Heart right ventricle (tissue), 16 donors: Measurements from ENCODE around the gene PDLIM5. TPM values are rescaled to one million over a fixed set of nuclear protein-coding genes. Genes with fewer than 3 reads are reported as not detected.

Experiments
- ATAC-seq, 8 donors: fragments of 200-7000 bp; cut with Tn5 transposase; one replicate each; pipeline ENCODE4 v1.9.1; 2020; ENCODE audit warnings: mild to moderate bottlenecking in 8 of 8, moderate library complexity in 8 of 8, moderate number of reproducible peaks in 1 of 8
- DNase-seq, 2 donors: peaks; one replicate each; pipeline ENCODE4 v3.0.0-alpha.2; 2020
- H3K27ac ChIP-seq, 10 donors: fragments of 200-600 bp; sonication (generic) in 2 of 10; one replicate each; pipeline versions ENCODE4 v1.5.0 to v1.8.0; 2020 to 2022; ENCODE audit warnings: mild to moderate bottlenecking in 3 of 10
- H3K27me3 ChIP-seq, 7 donors: fragments of 200-600 bp; one replicate each; pipeline ENCODE4 v1.8.0; 2021 to 2022; ENCODE audit warnings: mild to moderate bottlenecking in 2 of 7
- H3K36me3 ChIP-seq, 9 donors: fragments of 200-600 bp; sonication (generic) in 1 of 9; one replicate each; pipeline versions ENCODE4 v1.5.0 to v1.8.0; 2020 to 2022; ENCODE audit warnings: mild to moderate bottlenecking in 2 of 9
- H3K4me1 ChIP-seq, 9 donors: fragments of 200-600 bp; sonication (generic) in 1 of 9; one replicate each; pipeline versions ENCODE4 v1.5.0 to v1.8.0; 2020 to 2022; ENCODE audit warnings: mild to moderate bottlenecking in 4 of 9
- H3K4me3 ChIP-seq, 10 donors: fragments of 200-600 bp; sonication (generic) in 2 of 10; one replicate each; pipeline versions ENCODE4 v1.5.0 to v1.8.0; 2020 to 2022; ENCODE audit warnings: mild to moderate bottlenecking in 7 of 10, moderate library complexity in 2 of 10
- H3K9me3 ChIP-seq, 11 donors: fragments of 200-600 bp in 10 of 11; sonication (generic) in 2 of 11; one replicate each; pipeline versions ENCODE4 v1.5.0 to v1.8.0; 2013 to 2022; ENCODE audit warnings: mild to moderate bottlenecking in 2 of 11, control low read depth in 1 of 11, moderate library complexity in 1 of 11
- WGBS, 2 donors: extraction: QIAGEN DNeasy Blood & Tissue Kit; methylation state at CpG; one replicate each; pipeline ENCODE4 v1.1.7; 2013; ENCODE audit warnings: inconsistent platforms in 1 of 2; 5-methylcytosine and 5-hydroxymethylcytosine counted together
- intact Hi-C, 10 donors: fragments of 100-400 bp; cut with DNase I; formaldehyde crosslinking; loops; one replicate each; pipeline versions ENCODE4 v1.11.1 to v1.14.2; 2022
- polyA plus RNA-seq, 2 donors: library from polyadenylated mRNA; stranded (reverse); fragments of 200-250 nt; gene quantifications; one replicate each; pipeline ENCODE4 v1.2.3, GENCODE V29; 2013
- total RNA-seq, 10 donors: library from RNA; stranded (reverse); fragmentation: NEBNext Ultra II Directional in 3 of 10; extraction: Animal tissue kit (Norgen Biotek cat#: 25700) in 3 of 10; gene quantifications; one replicate each; pipeline versions ENCODE4 v1.2.1 to v1.2.4, GENCODE V29; 2021 to 2023
- TF ChIP-seq, protein P1 (sequence below), 9 donors: fragments of 200-600 bp; sonication (generic) in 2 of 9; IDR thresholded peaks; one replicate each; pipeline versions ENCODE4 v1.5.0 to v1.8.0; 2021 to 2022; ENCODE audit warnings: antibody characterized with exemption in 9 of 9, mild to moderate bottlenecking in 5 of 9, moderate library complexity in 1 of 9
- donor health status: Arrhythmogenic right ventricular cardiomyopathy.
- donor health status: ischemic (EF 13 %, LVEDD 7.1; RV severe dilation, severe dysfunction).
- donor health status: healthy with polysubstance abuse.
- donor health status: DM: no; HTN: yes; CAD: no.
- donor health status: DM: no; HTN: no; CAD: no.
- donor health status: ischemic (EF 25% LVEDD 6.9; RV normal size, moderate dysfunction).
- donor health status: ischemic (EF 25% LVEDD 5.7; RV mildly dilated, moderate dysfunction).
- donor health status: healthy.
- donor health status: DM: yes; HTN: yes; CAD: no.
- donor health status: Ischemic cardiomyopathy.
- donor health status: ischemic (EF 35%, LVEDD 5.7; RV mildly dilated, moderate dysfunction).
- donor health status: nonischemic (EF 11% LVEDD 7.7; RV severe dilation, severe dysfunction).
- donor health status: DM: yes; HTN: yes; CAD: no.
- donor health status: PGD.
- donor health status: ischemic (EF 29% LVEDD 5.4; RV normal size, mild dysfunction).
- donor health status: nonischemic (EF 23%, LVEDD 6.1; RV moderate dilation, normal function).

PDLIM5 gene
- total and polyA plus RNA-seq, 12 donors: 221 to 1,549 (median 1,269) TPM

DNA sequence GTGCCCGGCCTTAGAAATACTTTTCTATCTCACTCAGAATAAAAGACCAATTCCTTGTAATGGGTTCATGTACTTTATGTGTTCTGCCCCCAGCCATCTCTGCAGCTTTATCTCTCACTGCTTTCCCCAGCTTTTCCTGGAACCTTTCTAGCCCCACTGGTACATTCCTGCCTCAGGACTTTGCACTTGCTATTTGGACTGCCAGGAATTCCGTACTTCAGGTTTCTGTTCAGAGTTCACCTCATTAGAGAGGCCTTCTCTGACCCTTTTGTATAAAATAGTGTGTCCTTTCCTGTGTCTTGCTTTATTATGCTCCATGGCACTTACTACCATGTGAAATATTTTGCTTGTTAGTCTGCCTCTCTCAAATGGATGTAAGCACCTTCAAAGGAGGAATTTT, 112.5 kb downstream of the PDLIM5 start:
- ATAC-seq: peak in 3 of 8 donors; percentile 2 to 27 (median 21)
- Histone ChIP-seq H3K9me3 (no peaks in the 10 kb centered on the region), H3K4me3 (no peak overlapping the region), H3K4me1 (peaks cover 4 to 96% (median 84%) of the 10 kb centered on the region in 9 donors), H3K27me3 (no peaks in the 10 kb centered on the region), H3K36me3 (no peaks in the 10 kb centered on the region), H3K27ac (peak overlapping the region in 6 of 10 donors; percentile 12 to 76 (median 46))
- TF ChIP-seq, protein P1, sequence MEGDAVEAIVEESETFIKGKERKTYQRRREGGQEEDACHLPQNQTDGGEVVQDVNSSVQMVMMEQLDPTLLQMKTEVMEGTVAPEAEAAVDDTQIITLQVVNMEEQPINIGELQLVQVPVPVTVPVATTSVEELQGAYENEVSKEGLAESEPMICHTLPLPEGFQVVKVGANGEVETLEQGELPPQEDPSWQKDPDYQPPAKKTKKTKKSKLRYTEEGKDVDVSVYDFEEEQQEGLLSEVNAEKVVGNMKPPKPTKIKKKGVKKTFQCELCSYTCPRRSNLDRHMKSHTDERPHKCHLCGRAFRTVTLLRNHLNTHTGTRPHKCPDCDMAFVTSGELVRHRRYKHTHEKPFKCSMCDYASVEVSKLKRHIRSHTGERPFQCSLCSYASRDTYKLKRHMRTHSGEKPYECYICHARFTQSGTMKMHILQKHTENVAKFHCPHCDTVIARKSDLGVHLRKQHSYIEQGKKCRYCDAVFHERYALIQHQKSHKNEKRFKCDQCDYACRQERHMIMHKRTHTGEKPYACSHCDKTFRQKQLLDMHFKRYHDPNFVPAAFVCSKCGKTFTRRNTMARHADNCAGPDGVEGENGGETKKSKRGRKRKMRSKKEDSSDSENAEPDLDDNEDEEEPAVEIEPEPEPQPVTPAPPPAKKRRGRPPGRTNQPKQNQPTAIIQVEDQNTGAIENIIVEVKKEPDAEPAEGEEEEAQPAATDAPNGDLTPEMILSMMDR (IDR thresholded peaks at IDR 0.05): no peak
- no peak for DNase-seq
- WGBS, 2 donors: 61 to 81% methylated on average over 2 of the region's 2 CpGs
- intact Hi-C loops: loop anchor here in 2 of 10 donors (10.0 kb wide), 1 partner anchor 109 kb away; the partner anchor contains the start of gene PDLIM5 (in 2 of the 2)

DNA sequence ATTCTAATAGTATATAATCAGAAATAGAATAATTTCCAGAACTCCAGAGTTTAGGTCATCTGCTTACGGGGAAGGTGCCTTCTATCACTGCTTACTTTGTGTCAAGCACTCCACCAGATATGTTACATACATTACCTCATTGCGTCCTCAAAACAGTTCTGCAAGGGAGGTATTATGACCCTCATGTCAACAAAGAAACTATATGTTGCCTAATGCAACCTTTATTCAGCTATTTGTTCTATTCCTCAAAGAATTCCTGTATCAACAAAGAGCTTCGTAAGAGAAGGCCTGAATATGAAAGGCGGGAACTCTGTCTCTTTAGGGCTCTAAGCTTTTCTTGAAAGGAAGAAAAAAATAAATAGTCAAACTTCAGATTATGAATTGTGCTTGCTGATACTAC, 114.7 kb downstream of the PDLIM5 start:
- TF ChIP-seq, protein P1 (IDR thresholded peaks at IDR 0.05): no peak
- ATAC-seq (no peak), DNase-seq (no peak)
- no peak overlapping the region for H3K4me3 ChIP-seq
- 66 to 77% methylated on average over 4 of the region's 4 CpGs for WGBS, 2 donors
- H3K9me3 ChIP-seq: no peaks in the 10 kb centered on the region
- H3K27ac ChIP-seq: peak overlapping the region in 1 of 10 donors; percentile 76
- no peaks in the 10 kb centered on the region for H3K36me3 ChIP-seq
- H3K27me3 ChIP-seq: no peaks in the 10 kb centered on the region
- peaks cover 0 to 93% (median 77%) of the 10 kb centered on the region in 9 donors for H3K4me1 ChIP-seq
- intact Hi-C loops: loop anchor here in 4 of 10 donors (5.0 to 10.0 kb wide), 2 partner anchors 112 to 114 kb away; partner anchors contain the start of gene PDLIM5 (in 4 of the 4)

DNA sequence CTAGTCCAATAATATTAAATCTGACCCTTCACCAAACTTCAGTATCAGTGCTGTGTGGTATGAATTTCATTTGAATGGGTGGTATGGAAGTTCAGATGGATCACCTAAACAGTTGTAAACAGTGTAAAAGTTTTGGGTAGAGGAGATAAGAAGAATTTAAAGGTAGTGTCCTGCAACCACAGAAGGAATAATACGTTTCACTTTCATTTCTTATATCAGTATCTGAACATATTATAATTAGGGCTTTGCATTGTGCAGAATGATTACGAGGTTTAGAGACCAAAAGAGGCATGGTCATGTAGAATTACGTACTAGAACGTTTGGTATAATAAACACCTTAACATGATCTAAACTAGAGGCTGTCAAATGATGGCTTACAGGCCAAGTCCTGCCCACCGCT, 116.1 kb downstream of the PDLIM5 start:
- 25 to 26% methylated on average over 5 of the region's 5 CpGs for WGBS, 2 donors
- no peaks in the 10 kb centered on the region for H3K9me3 ChIP-seq
- TF ChIP-seq, protein P1 (IDR thresholded peaks at IDR 0.05): no peak
- H3K4me3 ChIP-seq: peak overlapping the region in 2 of 10 donors; percentile 3 to 4
- H3K4me1 ChIP-seq: peaks cover 0 to 92% (median 76%) of the 10 kb centered on the region in 9 donors
- no peak for DNase-seq
- no peaks in the 10 kb centered on the region for H3K27me3 ChIP-seq
- peak in 1 of 8 donors; percentile 4 for ATAC-seq
- H3K27ac ChIP-seq: peak overlapping the region in 4 of 10 donors; percentile 8 to 39 (median 9)
- no peaks in the 10 kb centered on the region for H3K36me3 ChIP-seq
- intact Hi-C loops: loop anchor here in 4 of 10 donors (5.0 to 10.0 kb wide), 2 partner anchors 113 to 116 kb away; partner anchors contain the start of gene PDLIM5 (in 4 of the 4)

DNA sequence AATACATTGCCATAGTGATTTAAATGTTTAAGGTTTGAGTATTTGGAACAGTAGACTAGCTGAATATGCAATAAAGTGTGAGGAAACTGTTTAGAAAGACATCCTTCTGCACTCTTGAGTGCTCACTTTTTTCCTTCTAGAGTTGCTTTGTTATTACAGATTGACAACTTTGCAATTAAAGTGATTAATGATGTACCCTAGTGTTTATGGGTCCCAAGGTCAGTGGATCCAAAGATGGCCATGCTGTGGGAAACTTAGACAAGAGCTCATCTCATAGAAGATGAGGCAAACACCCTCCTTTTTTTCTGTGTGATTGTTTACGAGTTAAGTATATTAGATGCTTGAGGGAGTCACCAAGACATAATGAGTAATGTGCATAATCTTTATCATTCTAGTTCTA, 118.8 kb downstream of the PDLIM5 start:
- H3K36me3 ChIP-seq: peaks cover 0 to 17% (median 1%) of the 10 kb centered on the region in 9 donors
- H3K4me1 ChIP-seq: peaks cover 0 to 82% (median 73%) of the 10 kb centered on the region in 9 donors
- intact Hi-C loops: no loop called here
- DNase-seq (no peak), ATAC-seq (no peak)
- no peaks in the 10 kb centered on the region for H3K9me3 ChIP-seq
- H3K27ac ChIP-seq: peak overlapping the region in 1 of 10 donors; percentile 5
- no peaks in the 10 kb centered on the region for H3K27me3 ChIP-seq
- WGBS, 2 donors: 55 to 66% methylated on average over 1 of the region's 1 CpG
- H3K4me3 ChIP-seq: no peak overlapping the region
- TF ChIP-seq, protein P1 (IDR thresholded peaks at IDR 0.05): no peak
